Stimulated activated CD4-positive, alpha-beta T cell treated with anti-CD3 and anti-CD28 coated beads, TNF-alpha, amount 100 ng/mL, for 24 hours (primary cell): ENCODE measurements around the gene HPCAL1.

Experiments used
- DNase-seq, 3 experiments: peaks; one replicate each; pipeline ENCODE4 v3.0.0-alpha.2; 2020; ENCODE audit warnings: low read depth in 3 of 3

The HPCAL1 gene

DNA sequence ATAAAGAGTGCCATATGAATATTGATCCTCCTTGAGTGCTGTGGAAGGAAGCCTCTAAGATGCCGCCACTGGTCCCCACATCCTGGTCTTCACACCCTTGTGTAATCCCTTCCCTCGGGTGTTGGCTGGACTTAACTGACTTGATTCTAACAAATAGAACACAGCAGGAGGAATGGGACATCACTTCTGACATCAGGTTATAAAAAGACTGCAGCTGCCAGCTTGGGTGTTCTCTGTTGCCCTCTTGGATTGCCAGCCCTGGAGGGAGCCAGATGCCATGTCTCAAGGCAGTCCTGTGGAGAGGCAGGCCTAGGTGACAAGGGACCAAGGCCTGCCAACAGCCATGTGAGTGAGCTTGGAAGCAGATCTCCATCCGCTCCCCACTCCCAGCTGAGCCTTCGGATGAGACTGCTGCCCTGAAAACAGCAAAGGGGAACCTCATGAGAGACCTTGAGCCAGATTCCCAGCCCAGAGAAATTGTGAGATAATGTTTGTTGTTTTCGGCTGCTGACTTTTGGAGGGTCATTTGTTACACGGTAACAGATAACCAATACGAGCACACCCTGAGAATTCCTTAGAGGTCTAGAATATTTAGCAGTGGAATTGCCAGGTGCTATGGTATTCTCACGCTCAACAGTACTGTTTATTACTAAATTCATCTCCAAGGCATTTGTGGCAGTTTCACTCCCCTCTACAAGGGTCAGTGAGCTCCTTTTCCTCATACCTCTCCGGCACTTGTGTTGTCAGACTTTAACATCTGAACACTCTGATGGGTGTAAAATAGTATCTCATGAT lies 32.5 kb downstream of the HPCAL1 start:
- no peak for DNase-seq

DNA sequence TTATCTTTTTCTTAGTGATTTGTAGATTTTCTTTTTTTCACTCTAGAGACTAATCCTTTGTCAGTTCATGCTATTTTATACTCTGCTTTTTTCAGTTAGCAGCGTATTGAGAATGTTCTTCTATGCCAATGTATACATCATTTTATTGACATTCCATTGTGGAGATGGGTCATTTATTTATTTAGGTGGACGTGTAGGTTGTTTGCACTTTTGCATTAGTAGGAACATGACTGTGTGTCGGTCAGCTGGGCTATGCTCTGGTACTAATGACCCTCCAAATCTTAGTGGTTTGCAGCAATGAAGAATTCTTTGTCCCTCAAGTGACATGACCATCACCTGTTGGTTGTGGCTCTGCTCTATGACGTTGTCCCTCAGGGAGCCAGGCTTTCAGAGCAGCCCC lies 33.6 kb downstream of the HPCAL1 start:
- DNase-seq, result no peak

DNA sequence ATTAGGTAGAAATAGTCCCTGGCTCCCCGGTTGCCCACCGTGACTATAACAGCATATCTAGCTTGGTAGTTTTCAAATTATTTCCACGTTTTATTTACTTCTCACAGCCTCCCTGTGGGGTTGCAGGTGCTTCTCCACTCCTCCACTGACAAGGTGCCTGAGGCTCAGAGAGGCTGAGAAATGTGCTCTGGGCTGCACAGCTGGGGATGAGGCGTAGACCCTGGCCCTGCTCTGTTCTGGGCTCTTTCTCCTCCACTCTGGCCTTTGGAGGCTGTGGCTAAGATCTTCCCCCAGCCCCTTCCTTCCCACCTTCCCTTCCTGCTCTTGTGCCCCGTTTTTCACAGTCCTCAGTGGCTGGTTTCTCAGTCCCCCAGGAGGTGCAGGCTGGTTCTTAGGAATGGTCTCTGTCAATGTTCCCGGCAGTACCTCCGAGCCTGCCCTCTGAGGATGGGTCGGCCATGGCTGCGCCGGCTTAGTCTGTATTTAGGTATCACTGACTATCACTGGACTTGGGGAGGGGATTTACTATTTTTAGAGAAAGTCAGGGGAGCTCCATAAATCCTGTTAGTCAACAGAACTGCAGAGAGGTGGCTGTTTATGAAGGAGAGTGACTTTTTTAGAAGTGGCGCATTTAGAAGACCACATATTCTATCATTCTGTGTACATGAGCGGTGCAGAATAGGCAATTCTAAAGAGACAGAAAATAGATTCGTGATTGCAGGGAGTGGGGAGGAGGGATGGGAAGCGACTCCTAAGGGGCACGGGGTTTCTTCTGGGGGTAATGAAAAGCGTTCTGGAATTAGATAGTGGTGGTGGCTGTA lies 35.0 kb downstream of the HPCAL1 start:
- DNase-seq, result no peak

DNA sequence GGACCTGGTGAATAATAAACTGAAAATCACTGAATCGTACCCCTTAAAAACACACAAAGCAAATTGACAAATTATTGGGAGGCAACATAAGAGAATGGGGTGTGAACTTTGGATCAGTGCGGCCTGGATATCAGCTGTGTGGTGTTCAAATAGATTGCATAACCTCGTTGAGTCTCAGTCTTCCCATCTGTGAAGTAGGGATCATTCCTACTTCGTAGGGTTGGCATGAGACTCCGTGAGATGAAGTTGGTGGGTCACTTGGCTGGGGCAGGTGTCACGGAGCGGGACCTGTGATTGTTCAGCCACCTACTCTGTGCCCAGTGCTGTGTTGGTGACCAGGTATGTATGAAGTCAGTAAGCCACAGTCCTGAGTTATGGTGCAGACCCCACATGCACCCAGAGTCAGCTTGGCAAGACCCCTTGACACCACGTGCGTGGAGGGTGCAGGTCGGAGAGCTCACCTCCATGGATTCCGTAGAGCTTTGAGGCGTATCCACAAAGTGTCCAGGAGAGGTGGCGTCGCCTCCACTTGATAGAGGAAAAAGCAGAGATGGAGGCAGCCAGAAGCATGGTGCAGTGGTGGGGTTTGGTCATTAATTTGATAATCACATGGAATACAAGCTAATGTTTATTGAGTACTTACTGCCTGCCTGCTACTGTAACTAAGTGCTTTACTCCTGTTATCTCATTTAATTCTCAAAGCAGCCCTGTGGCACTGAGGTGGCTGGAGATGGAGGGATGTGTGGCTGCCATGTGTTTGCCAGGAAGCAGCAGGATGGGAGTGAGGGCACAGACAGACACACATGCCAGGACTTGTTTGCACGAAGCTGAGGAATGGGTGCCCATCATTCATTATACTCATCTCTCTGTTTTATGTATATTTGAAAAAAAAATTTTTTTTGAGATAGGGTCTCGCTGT lies 35.8 kb downstream of the HPCAL1 start:
- DNase-seq, result no peak

DNA sequence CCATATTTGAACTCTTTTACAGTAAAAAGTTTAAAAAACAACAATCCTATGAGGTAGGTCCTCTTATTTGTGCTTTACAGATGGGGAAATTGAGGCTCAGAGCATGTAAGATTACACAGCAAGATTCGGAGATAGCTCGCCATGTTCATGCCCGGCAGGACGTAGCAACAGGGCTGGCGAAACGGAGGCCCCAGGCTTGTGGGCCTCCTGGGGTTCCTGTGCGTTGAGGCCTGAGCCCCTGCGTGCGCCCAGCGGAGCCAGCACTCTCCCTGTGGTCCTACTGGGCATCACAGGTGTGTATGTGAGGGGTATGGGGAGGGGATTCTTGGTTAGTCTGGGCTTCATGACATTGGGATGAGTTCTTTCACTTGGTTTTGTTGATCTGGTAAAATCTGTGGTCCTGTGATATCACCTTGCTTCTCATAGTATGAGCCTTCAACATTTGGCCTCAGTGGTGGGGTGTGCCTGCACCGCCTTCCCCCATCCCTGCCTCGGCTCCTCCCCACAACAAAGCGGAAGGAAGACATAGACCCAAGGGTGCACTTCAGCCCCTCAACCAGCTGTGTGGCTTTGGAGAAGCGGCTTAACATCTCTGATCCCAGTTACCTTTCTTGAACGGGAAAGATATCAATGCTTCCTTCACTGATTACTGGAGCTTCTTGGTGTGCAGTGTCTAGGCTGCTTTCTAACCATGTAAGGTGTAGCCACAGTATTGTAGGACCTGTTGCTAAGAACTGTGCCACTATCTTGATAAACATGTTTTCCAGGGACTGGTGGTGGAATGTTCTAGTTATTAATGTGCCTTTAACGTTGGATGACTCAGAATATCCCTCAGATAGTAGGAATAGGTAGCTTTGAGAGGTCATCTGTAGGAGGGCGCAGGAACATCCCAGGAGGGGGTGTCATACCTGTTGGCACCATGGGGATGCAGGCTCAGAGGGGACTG lies 37.2 kb downstream of the HPCAL1 start:
- DNase-seq, result no peak

DNA sequence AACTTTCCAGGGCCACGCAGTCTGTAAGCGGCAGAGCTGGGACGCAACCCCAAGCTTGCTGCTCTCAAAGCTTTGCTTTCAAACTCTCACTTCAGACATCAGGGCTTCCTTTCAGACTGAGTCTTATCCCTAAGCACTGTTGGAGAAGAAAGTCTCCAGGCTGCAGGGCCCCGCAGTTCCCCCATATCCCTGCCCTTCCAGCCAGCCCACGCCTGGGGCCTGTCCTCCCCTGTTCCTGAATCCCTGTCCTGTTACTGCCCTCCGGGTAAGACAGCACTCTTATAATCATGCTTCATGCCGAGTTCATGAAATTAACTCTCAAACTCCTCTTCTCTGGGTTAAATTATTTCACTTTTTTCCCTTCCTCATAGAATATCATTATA lies 37.9 kb downstream of the HPCAL1 start:
- DNase-seq, result no peak

DNA sequence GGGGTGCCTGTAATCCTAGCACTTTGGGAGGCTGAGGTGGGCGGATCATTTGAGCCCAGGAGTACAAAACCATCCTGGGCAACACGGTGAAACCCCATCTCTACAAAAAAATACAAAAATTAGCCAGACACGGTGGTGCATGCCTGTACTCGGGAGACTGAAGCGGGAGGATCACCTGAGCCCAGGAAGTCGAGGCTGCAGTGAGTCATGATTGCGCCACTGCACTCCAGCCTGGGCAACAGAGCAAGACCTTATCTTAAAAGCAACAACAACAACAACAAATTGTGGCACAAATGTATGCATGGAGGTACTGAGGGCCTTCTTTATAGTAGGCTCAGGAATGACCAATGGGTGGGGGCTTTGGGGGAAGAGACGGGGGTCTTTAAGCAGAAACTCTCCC lies 38.5 kb downstream of the HPCAL1 start:
- DNase-seq, result no peak

DNA sequence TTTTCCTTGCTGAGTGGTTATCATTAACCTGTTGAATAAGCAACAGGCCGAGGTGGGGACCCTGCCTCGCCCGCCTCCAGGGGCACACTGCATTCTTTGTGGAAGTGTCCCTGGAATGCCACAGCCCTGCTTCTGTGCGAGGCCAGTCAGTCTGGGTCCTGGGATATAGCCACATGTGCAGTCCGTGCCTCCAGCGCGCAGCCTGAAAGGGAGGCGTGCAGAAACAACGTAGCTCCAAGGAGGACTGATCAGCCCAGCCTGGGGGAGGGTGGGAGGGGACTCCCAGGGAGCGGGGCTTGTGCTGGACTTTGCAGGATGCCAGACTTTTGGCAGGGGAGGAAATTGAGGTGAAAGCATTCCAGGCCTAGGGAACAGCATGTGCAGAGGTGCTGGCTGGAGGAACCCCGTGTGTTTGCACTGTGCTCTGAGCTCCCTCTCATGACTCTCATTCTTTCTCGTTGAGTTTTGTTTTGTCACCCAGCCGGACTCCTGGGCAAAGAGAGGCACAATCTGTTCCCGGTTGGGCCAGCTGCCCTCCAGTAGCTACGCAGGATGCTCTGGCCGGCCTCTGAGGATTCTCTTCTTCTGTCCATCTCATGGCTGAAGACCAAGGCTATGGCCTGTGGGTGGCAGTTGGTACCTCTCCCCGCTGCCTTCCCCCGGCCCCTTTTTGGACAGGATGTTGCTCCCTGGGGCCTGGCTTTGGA lies 39.7 kb downstream of the HPCAL1 start:
- no peak for DNase-seq

DNA sequence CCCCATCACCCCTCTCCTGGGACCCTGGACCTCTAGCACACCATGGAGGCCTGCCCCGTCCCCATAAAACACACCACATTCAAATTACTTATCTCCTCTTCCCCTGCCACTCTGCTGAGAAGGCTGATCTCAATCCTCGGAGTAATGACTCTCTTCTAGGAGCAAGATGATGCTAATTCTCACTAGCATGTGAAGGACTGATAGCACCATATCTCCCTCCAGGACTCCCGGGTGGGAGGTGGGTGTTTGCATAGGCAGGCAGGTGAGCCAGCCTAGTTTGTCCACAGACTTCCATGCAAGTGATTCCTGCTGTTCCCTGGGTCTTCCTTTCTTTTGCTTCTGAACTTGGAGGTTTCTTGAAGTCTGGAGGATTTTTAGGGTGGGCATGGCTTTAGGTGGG lies 40.5 kb downstream of the HPCAL1 start:
- no peak for DNase-seq

DNA sequence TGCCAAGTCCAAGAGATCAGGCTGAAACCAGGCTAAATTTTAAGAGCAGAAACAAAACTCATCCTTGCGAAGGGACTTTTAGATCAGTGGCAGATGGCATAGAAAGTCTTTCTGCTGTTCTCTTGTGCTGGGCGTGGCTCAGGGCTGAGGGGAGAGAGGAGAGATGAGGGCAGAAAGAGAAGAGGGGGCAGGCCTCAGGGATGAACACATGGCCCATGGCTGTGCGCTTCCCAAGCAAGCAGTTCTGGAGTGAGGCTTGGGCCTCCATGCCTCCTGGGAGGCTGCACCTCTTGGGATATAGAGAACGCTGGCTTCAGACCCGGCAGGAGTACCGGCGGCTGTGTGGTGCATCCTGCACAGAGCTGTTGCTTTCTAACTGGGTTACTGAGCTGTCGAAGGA lies 41.0 kb downstream of the HPCAL1 start:
- DNase-seq, result no peak

DNA sequence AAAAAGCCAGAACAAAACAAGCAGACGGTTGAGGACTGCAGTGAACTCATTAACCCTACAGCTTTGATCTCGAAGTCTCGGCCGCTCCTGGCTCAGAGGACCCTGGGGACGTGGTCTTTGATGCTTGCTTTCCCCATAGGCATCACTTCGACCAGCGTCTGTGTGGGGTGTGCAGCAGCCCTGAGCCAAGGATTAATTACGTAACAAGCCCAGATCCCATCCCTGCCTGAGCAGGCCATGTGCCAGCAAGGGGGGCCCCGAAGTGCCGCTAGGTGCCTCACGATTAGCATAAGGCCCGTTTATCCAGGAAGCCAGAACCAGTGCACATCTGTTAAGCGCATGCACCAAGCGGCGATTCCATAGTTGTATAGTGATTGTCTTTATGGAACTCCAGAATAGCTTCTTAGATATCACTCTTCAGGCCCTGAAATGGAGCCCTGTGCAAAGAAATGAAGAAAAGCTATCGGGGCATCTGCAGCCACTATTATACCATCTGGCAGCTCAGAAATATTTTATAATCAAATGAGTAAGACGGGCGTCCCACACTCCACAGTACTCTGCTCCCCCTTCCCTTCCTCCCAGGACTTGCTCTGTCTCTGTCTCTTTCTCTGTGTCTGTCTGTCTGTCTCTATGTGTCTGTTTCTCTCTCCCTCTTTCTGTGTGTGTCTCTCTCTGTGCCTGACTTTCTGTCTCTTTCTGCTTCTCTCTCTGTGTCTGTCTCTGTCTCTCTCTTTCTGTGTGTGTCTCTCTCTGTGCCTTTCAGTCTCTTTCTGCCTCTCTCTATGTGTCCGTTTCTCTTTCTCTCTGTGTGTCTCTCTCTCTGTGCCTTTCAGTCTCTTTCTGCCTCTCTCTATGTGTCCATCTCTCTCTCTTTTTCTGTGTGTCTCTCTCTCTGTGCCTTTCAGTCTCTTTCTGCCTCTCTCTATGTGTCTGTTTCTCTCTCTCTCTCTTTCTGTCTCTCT lies 41.7 kb downstream of the HPCAL1 start:
- DNase-seq, result no peak

DNA sequence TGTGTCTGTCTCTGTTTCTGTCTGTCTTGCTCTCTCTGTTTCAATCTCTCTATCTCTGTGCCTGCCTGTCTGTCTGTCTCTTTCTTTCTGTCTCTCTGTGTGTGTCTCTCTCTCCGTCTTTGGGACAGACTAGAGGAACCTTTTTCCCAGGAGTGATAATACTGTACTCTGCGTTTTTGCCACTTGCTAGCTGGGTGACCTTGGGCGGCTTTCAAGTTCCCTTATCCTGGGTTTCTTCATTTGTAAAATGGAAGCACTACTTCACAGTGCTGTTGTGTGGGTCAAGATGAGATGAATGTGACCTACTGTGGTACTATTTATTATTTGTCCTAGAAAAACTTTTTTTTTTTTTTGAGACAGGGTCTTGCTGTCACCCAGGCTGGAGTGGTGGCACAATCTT lies 42.4 kb downstream of the HPCAL1 start:
- no peak for DNase-seq

DNA sequence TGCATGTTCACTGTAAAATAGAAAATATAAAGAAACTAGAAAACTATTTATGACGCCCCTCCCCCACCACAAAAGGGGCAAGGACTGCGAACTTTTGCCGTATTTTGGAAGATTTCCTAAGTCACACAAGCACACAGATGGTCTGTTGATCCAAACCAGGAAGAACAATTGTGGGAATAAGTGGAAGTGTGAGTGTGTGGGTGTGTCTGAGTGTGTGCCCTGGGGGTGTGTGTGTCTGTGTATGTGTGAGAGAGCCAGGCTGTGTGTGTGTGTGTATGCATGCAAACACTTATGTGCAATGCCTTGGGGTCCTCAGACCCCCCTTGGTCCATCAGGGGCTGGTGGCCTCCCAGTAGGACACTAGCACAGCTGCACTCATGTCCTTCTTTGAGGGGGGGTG lies 43.1 kb downstream of the HPCAL1 start:
- DNase-seq, result no peak

DNA sequence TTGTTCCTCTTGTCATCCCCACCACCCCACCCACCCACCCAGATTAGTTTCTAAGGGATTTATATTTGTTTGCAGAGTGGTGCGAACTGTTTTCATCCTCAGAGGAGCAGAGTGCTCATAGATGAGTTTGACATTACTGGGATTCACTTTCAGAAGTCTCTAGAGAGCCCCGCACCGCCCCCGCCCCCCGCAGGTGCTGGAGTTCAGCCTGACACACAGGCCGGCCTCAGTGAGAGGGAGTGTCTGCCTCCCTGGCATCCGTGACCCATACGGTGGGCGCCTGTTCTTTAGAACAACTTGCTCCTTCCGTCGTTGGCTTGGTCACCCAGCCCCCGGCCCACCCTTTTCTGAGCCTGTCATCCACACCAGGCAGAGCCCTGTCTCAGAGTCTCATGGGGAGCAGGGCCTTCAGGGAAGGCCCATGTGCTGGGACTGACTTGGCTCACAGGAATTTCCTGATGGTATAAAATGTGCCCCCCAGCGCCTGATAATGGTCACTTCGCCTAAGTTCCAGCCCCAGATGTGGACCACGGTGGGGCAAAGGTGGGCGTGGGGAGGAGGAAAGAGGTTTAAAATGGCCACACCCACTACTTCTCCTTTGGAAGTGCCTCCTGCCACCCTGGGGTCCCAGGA lies 44.3 kb downstream of the HPCAL1 start:
- DNase-seq, result no peak

DNA sequence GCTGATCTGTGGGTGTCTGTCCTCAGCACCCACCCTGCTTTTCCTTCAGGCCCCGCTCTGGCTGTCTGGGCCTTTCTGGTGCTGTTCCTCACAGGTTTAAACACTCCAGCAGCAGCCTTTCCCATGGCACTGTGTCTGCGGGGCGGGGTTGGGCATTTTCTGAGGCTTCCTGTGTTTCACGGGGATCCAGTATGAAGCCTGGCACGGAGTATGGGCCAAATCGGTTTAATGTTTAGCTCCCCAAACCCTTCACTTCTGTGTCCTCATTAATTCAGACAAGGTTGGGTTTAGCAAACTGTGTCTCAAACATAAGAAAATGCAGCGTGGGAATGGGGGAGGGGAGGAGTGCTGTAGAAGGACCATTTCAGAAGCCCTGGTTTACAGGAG lies 44.9 kb downstream of the HPCAL1 start:
- no peak for DNase-seq

DNA sequence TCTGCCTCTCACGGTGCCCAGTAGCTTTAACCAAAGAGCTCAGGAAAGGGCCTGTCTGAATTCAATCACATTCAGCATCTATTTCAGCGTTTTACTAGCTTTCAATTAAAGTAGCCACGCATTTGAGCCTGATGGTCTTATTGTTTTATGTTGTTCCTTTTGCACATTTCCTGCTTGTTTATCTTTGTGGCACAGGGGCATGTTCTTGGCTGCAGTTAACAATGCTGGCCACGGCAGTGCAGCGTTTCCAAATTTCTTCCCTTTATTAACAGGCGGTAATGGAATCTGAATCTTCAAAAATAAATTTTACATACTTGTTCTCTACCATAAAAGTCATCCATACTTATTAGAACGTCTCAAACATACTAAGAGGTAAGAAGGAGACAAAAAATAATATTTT lies 46.2 kb downstream of the HPCAL1 start:
- DNase-seq, result no peak

DNA sequence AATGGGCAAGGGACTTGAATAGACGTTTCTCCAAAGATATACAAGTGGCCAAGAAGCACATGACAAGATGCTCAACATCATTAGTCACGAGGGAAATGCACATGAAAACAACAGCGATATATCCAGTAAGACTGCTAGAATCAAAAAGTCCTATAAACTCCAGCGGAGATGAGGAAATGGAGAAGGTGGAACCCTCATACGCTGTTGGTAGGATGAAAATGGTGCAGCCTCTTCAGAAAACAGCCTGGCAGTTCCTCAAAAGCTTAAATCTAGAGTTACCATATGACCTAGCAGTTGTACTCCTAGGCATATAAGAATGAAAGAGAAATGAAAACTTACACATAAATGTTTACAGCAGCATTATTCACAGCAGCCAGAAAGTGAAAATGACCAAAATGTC lies 48.1 kb downstream of the HPCAL1 start:
- DNase-seq, result no peak

DNA sequence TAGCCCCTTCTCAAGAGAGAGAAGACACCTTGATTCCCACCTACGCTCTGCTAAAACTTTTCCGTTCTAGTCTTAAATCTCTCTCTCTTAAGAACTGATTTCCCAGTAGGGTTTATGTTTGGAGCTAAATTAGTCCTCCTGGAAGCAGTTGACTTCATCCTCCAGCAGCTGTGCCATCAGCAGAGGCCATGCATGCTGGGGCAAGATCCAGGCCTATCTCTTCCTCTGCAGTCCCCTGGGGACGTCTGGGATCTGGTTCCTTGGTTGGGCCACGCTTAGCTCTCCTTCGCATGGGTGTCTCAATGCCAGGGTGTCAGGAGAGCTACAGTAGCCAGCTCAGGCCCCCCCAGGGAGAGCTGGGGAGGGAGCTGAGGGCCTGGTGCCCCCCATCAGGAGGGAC lies 49.7 kb downstream of the HPCAL1 start:
- no peak for DNase-seq

DNA sequence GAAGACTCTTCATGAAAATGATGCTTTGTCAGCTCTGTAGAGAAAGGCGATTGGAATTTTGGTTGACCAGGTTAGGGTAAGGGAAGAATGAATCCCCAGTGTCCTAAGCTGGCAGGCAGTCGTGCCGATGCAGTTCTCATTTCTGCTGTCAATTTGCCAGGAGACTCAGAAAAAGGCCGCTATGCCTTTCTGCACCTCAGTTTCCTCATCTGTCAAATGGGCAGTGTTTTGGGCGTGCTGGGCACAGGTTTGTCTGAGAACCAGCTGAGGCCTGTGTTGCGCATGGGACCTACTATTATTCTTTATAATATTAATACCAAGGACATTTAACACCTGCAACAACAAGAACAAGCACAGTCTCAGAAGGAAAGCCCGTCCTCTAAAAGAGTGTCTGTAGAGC lies 50.3 kb downstream of the HPCAL1 start:
- no peak for DNase-seq
